ENCODE results near the gene ABTB2. TPM values are rescaled to one million over a fixed set of nuclear protein-coding genes. Genes with fewer than 3 reads are reported as not detected.

ABTB2 gene
- total RNA-seq, 1 donor from 2014 or later, result 3.2 TPM

GRCh38 chr11:34199525-34199924 lies 158.3 kb downstream of the ABTB2 start:
- Histone ChIP-seq H3K9me3 (no peaks in the 10 kb centered on the region), H3K36me3 (no peaks in the 10 kb centered on the region), H3K27me3 (no peaks in the 10 kb centered on the region), H3K4me1 (no peaks in the 10 kb centered on the region), H3K27ac (no peak overlapping the region), H3K4me3 (no peak overlapping the region)
- no peak for TF ChIP-seq CTCF (IDR thresholded peaks at IDR 0.05)
- ATAC-seq (no peak), DNase-seq (no peak)
- intact Hi-C loops (cut with DNase I), result no loop called here

GRCh38 chr11:34198523-34198922 lies 159.3 kb downstream of the ABTB2 start:
- no peak for TF ChIP-seq CTCF (IDR thresholded peaks at IDR 0.05)
- no peaks in the 10 kb centered on the region for H3K9me3 ChIP-seq
- DNase-seq (no peak), ATAC-seq (no peak)
- no peak overlapping the region for H3K4me3 ChIP-seq
- H3K27me3 ChIP-seq, result no peaks in the 10 kb centered on the region
- peaks cover under 1% of the 10 kb centered on the region for H3K4me1 ChIP-seq
- intact Hi-C loops (cut with DNase I), result no loop called here
- H3K36me3 ChIP-seq, result no peaks in the 10 kb centered on the region
- no peak overlapping the region for H3K27ac ChIP-seq

- H3K36me3 ChIP-seq, result no peaks in the 10 kb centered on the region
- H3K4me1 ChIP-seq, result peaks cover 4% of the 10 kb centered on the region
- no peaks in the 10 kb centered on the region for H3K9me3 ChIP-seq
- DNase-seq (no peak), ATAC-seq (no peak)
- H3K27ac ChIP-seq, result no peak overlapping the region
- intact Hi-C loops (cut with DNase I), result no loop called here
- no peak overlapping the region for H3K4me3 ChIP-seq
- H3K27me3 ChIP-seq, result no peaks in the 10 kb centered on the region
- no peak for TF ChIP-seq CTCF (IDR thresholded peaks at IDR 0.05)
Measured at GRCh38 chr11:34197256-34197655, 160.6 kb downstream of the ABTB2 start.

GRCh38 chr11:34194576-34195335 lies 163.1 kb downstream of the ABTB2 start:
- DNase-seq, result no peak
- Histone ChIP-seq H3K4me3 (no peak overlapping the region), H3K27me3 (no peaks in the 10 kb centered on the region), H3K27ac (no peak overlapping the region), H3K9me3 (no peaks in the 10 kb centered on the region), H3K4me1 (peaks cover 4% of the 10 kb centered on the region), H3K36me3 (no peaks in the 10 kb centered on the region)
- intact Hi-C loops (cut with DNase I), result no loop called here
- TF ChIP-seq CTCF (IDR thresholded peaks at IDR 0.05), result no peak
- ATAC-seq, result no peak

GRCh38 chr11:34192481-34193401 lies 165.1 kb downstream of the ABTB2 start:
- Histone ChIP-seq H3K4me1 (peaks cover 4% of the 10 kb centered on the region), H3K4me3 (no peak overlapping the region), H3K36me3 (no peaks in the 10 kb centered on the region), H3K27ac (no peak overlapping the region), H3K27me3 (no peaks in the 10 kb centered on the region), H3K9me3 (no peaks in the 10 kb centered on the region)
- DNase-seq (no peak), ATAC-seq (peak; percentile 9)
- no peak for TF ChIP-seq CTCF (IDR thresholded peaks at IDR 0.05)
- intact Hi-C loops (cut with DNase I), result no loop called here
